ENCODE results near the gene TFF3.

The TFF3 gene

GRCh38 chr21:42313501-42313969 lies 1.7 kb downstream of the TFF3 start:
- TF ChIP-seq HDGF (IDR thresholded peaks at IDR 0.05; ENCODE audit: borderline replicate concordance): no peak
- no peak for TF ChIP-seq L3MBTL2 (conservative IDR thresholded peaks at IDR 0.05)
- no peak for TF ChIP-seq FOXA1 (IDR thresholded peaks at IDR 0.05)
- no peak for TF ChIP-seq LEF1 (IDR thresholded peaks at IDR 0.05; ENCODE audit: borderline replicate concordance)
- no peak for TF ChIP-seq SP1 (IDR thresholded peaks at IDR 0.05)
- TF ChIP-seq TARDBP (IDR thresholded peaks at IDR 0.05): no peak
- TF ChIP-seq, protein P1, sequence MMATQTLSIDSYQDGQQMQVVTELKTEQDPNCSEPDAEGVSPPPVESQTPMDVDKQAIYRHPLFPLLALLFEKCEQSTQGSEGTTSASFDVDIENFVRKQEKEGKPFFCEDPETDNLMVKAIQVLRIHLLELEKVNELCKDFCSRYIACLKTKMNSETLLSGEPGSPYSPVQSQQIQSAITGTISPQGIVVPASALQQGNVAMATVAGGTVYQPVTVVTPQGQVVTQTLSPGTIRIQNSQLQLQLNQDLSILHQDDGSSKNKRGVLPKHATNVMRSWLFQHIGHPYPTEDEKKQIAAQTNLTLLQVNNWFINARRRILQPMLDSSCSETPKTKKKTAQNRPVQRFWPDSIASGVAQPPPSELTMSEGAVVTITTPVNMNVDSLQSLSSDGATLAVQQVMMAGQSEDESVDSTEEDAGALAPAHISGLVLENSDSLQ (IDR thresholded peaks at IDR 0.05): no peak
- TF ChIP-seq ELF4 (IDR thresholded peaks at IDR 0.05): no peak
- no peak for TF ChIP-seq FOXM1 (IDR thresholded peaks at IDR 0.05; ENCODE audit: borderline replicate concordance)
- no peak for TF ChIP-seq NFRKB (IDR thresholded peaks at IDR 0.05)
- no peak for TF ChIP-seq FOXK2 (IDR thresholded peaks at IDR 0.05)
- TF ChIP-seq BHLHE40 (IDR thresholded peaks at IDR 0.05; ENCODE audit: borderline replicate concordance): no peak
- TF ChIP-seq ZNF384 (IDR thresholded peaks at IDR 0.05): no peak
- TF ChIP-seq SUZ12 (IDR thresholded peaks at IDR 0.05): no peak
- no peak for TF ChIP-seq ARNT (IDR thresholded peaks at IDR 0.05)
- no peak for TF ChIP-seq CTBP1 (IDR thresholded peaks at IDR 0.05; ENCODE audit: borderline replicate concordance)
- no peak for DNase-seq (ENCODE audit: extremely low spot score)
- ChIA-PET CTCF (no interaction called here), POLR2A (no interaction called here)

DNA sequence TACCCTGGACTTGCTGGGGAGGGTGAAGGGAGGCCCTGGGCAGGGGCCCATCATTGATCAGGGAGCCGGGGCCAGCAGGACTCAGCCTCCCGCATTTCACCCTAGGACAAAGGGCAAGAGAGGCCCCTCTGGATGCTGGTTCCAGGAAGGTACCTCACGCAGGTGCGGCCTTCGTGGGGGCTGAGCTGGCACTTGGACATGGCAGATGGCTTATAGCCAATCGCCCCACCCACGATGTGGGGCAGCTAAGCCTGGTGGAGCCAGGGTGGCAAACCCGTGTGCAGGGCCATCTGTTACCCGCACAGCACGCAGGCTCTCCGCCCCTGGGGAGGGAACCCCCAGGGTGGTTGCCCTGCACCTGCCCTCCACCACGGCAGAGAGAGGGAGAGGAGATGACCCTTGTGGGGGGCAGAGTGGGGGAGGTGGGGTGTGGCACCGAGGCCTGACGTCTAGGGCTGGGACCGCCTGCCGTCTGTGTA lies 2.5 kb downstream of the TFF3 start:
- ChIA-PET POLR2A (no interaction called here), CTCF (no interaction called here)
- TF ChIP-seq NFRKB (IDR thresholded peaks at IDR 0.05) (no peak), ZNF384 (IDR thresholded peaks at IDR 0.05) (no peak), SP1 (IDR thresholded peaks at IDR 0.05) (no peak), FOXK2 (IDR thresholded peaks at IDR 0.05) (no peak), FOXA1 (IDR thresholded peaks at IDR 0.05) (no peak), BHLHE40 (IDR thresholded peaks at IDR 0.05; ENCODE audit: borderline replicate concordance) (no peak), HDGF (IDR thresholded peaks at IDR 0.05; ENCODE audit: borderline replicate concordance) (no peak), CTBP1 (IDR thresholded peaks at IDR 0.05; ENCODE audit: borderline replicate concordance) (no peak), FOXM1 (IDR thresholded peaks at IDR 0.05; ENCODE audit: borderline replicate concordance) (no peak), L3MBTL2 (conservative IDR thresholded peaks at IDR 0.05) (no peak), LEF1 (IDR thresholded peaks at IDR 0.05; ENCODE audit: borderline replicate concordance) (no peak), SUZ12 (IDR thresholded peaks at IDR 0.05) (no peak), TARDBP (IDR thresholded peaks at IDR 0.05) (no peak), ARNT (IDR thresholded peaks at IDR 0.05) (no peak), ELF4 (IDR thresholded peaks at IDR 0.05) (no peak)
- TF ChIP-seq, protein P1 (IDR thresholded peaks at IDR 0.05): no peak
- DNase-seq (ENCODE audit: extremely low spot score): no peak

DNA sequence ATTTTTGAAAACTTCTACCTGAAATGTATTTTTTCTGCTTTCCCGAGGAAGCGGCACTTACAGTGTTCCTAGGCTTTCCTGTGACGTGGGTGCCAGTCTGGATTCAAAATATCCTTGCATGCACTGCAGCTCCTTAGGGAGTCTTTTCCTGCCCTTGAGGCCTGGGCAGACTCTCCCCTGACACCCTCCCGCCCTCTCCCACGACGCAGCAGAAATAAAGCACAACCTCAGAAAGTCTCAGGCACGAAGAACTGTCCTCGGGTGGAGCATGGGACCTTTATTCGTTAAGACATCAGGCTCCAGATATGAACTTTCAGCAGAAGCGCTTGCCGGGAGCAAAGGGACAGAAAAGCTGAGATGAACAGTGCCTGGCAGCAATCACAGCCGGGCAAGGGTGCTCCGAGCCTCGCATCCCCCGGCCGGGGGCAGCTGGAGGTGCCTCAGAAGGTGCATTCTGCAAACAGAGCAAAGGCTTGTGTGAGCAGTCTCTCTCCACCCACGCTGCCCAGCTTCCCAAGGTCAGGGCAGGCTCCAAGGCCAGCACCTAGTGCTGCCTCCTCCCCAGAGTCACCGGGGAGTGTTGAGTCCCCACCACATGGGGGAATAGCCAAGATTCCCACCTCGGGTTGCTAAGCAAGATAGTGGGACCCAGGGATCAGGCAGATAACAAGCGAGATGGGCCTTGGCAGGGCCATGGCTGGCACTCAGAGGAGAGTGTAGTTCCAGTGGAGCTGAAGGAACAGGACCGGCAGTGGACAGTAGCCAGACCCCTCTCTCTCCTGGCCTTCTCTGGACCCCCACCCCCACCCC lies 3.2 kb downstream of the TFF3 start:
- ChIA-PET CTCF (interaction anchor here (1.2 kb wide), 1 partner anchor 31 kb away, joined by 4 read pairs; no protein-coding TSS in a partner anchor), POLR2A (no interaction called here)
- TF ChIP-seq ZNF384 (IDR thresholded peaks at IDR 0.05) (no peak), NFRKB (IDR thresholded peaks at IDR 0.05) (no peak), LEF1 (IDR thresholded peaks at IDR 0.05; ENCODE audit: borderline replicate concordance) (no peak), TARDBP (IDR thresholded peaks at IDR 0.05) (no peak), ARNT (IDR thresholded peaks at IDR 0.05) (no peak), FOXM1 (IDR thresholded peaks at IDR 0.05; ENCODE audit: borderline replicate concordance) (no peak), L3MBTL2 (conservative IDR thresholded peaks at IDR 0.05) (no peak), FOXA1 (IDR thresholded peaks at IDR 0.05) (no peak), SUZ12 (IDR thresholded peaks at IDR 0.05) (no peak), CTBP1 (IDR thresholded peaks at IDR 0.05; ENCODE audit: borderline replicate concordance) (no peak), SP1 (IDR thresholded peaks at IDR 0.05) (no peak), FOXK2 (IDR thresholded peaks at IDR 0.05) (no peak)
- DNase-seq (ENCODE audit: extremely low spot score): no peak

- ChIA-PET CTCF (interaction anchor here (1.2 to 1.5 kb wide), 3 partner anchors 10 to 32 kb away, joined by 4 read pairs; no protein-coding TSS in a partner anchor), POLR2A (no interaction called here)
- TF ChIP-seq, protein P1 (IDR thresholded peaks at IDR 0.05): no peak
- no peak for TF ChIP-seq SP1 (IDR thresholded peaks at IDR 0.05)
- no peak for TF ChIP-seq FOXA1 (IDR thresholded peaks at IDR 0.05)
- no peak for TF ChIP-seq CTBP1 (IDR thresholded peaks at IDR 0.05; ENCODE audit: borderline replicate concordance)
- no peak for TF ChIP-seq LEF1 (IDR thresholded peaks at IDR 0.05; ENCODE audit: borderline replicate concordance)
- TF ChIP-seq ELF4 (IDR thresholded peaks at IDR 0.05): no peak
- no peak for TF ChIP-seq ZNF384 (IDR thresholded peaks at IDR 0.05)
- TF ChIP-seq TARDBP (IDR thresholded peaks at IDR 0.05): no peak
- no peak for TF ChIP-seq SUZ12 (IDR thresholded peaks at IDR 0.05)
- TF ChIP-seq FOXM1 (IDR thresholded peaks at IDR 0.05; ENCODE audit: borderline replicate concordance): no peak
- TF ChIP-seq BHLHE40 (IDR thresholded peaks at IDR 0.05; ENCODE audit: borderline replicate concordance): no peak
- TF ChIP-seq FOXK2 (IDR thresholded peaks at IDR 0.05): no peak
- DNase-seq (ENCODE audit: extremely low spot score): no peak
Observed at GRCh38 chr21:42311160-42311559, 4.0 kb downstream of the TFF3 start.

GRCh38 chr21:42310411-42311001 lies 4.7 kb downstream of the TFF3 start:
- TF ChIP-seq SUZ12 (IDR thresholded peaks at IDR 0.05) (no peak), LEF1 (IDR thresholded peaks at IDR 0.05; ENCODE audit: borderline replicate concordance) (no peak), FOXA1 (IDR thresholded peaks at IDR 0.05) (no peak), ZNF384 (IDR thresholded peaks at IDR 0.05) (no peak), NFRKB (IDR thresholded peaks at IDR 0.05) (no peak), TARDBP (IDR thresholded peaks at IDR 0.05) (no peak), CTBP1 (IDR thresholded peaks at IDR 0.05; ENCODE audit: borderline replicate concordance) (no peak), BHLHE40 (IDR thresholded peaks at IDR 0.05; ENCODE audit: borderline replicate concordance) (no peak), FOXM1 (IDR thresholded peaks at IDR 0.05; ENCODE audit: borderline replicate concordance) (no peak), ELF4 (IDR thresholded peaks at IDR 0.05) (no peak), HDGF (IDR thresholded peaks at IDR 0.05; ENCODE audit: borderline replicate concordance) (no peak), L3MBTL2 (conservative IDR thresholded peaks at IDR 0.05) (no peak), FOXK2 (IDR thresholded peaks at IDR 0.05) (no peak), ARNT (IDR thresholded peaks at IDR 0.05) (no peak), SP1 (IDR thresholded peaks at IDR 0.05) (no peak)
- TF ChIP-seq, protein P1 (IDR thresholded peaks at IDR 0.05): no peak
- DNase-seq (ENCODE audit: extremely low spot score): no peak
- CTCF ChIA-PET: interaction anchor here (0.6 to 1.5 kb wide), 8 partner anchors 9 to 226 kb away, joined by 3 to 4 read pairs (median 4); no protein-coding TSS in a partner anchor
- POLR2A ChIA-PET: no interaction called here

All from HEK293T (cell line).